HG02588 (cell line): ENCODE measurements around the gene G6PC1.
"Not testable (repeated sequence)": the region's sequence is repeated elsewhere in the genome, so short reads cannot be mapped to it uniquely, and the experiment has no call there.

Experiments
- ATAC-seq: cut with Tn5 transposase; IDR thresholded peaks from one replicate; pipeline ENCODE4 v1.9.1; 2021; ENCODE audit warnings: mild to moderate bottlenecking, moderate library complexity; ENCODE audit not compliant: unreplicated experiment

G6PC1 gene

GRCh38 chr17:42873315-42873714 lies 27.3 kb upstream of the G6PC1 start:
- no peak for ATAC-seq

- ATAC-seq: not testable (repeated sequence)
These were observed 26.5 kb upstream of the G6PC1 start for GRCh38 chr17:42873932-42874695.

- no peak for ATAC-seq
These were observed 23.6 kb upstream of the G6PC1 start for GRCh38 chr17:42877037-42877436.

- ATAC-seq: no peak
These were observed 22.3 kb upstream of the G6PC1 start for GRCh38 chr17:42878123-42878880.

- no peak for ATAC-seq
These were observed 21.5 kb upstream of the G6PC1 start for GRCh38 chr17:42878924-42879595.

GRCh38 chr17:42879596-42879985 lies 21.0 kb upstream of the G6PC1 start:
- ATAC-seq: no peak

GRCh38 chr17:42880776-42881310 lies 19.8 kb upstream of the G6PC1 start:
- no peak for ATAC-seq

GRCh38 chr17:42881706-42882105 lies 18.9 kb upstream of the G6PC1 start:
- not testable (repeated sequence) for ATAC-seq

GRCh38 chr17:42882166-42882565 lies 18.4 kb upstream of the G6PC1 start:
- ATAC-seq: no peak

- no peak for ATAC-seq
These were observed 16.6 kb upstream of the G6PC1 start for GRCh38 chr17:42883802-42884558.

GRCh38 chr17:42885806-42886205 lies 14.8 kb upstream of the G6PC1 start:
- ATAC-seq: not testable (repeated sequence)

GRCh38 chr17:42886283-42887176 lies 14.1 kb upstream of the G6PC1 start:
- no peak for ATAC-seq

- ATAC-seq: no peak
These were observed 10.8 kb upstream of the G6PC1 start for GRCh38 chr17:42889809-42890208.

- no peak for ATAC-seq
These were observed 9.0 kb upstream of the G6PC1 start for GRCh38 chr17:42891539-42892152.

GRCh38 chr17:42893359-42893758 lies 7.2 kb upstream of the G6PC1 start:
- no peak for ATAC-seq

GRCh38 chr17:42894283-42895184 lies 6.1 kb upstream of the G6PC1 start:
- ATAC-seq: no peak

- ATAC-seq: no peak
These were observed 5.4 kb upstream of the G6PC1 start for GRCh38 chr17:42895185-42895555.

- no peak for ATAC-seq
These were observed 2.3 kb upstream of the G6PC1 start for GRCh38 chr17:42898147-42898811.
